Measurements from ENCODE around the gene SPAM1. TPM values are rescaled to one million over a fixed set of nuclear protein-coding genes. Genes with fewer than 3 reads are reported as not detected.
"Not testable (repeated sequence)": the region's sequence is repeated elsewhere in the genome, so short reads cannot be mapped to it uniquely, and the experiment has no call there.

The SPAM1 gene
- total RNA-seq, 2 experiments from 2014 or later, result not detected

DNA sequence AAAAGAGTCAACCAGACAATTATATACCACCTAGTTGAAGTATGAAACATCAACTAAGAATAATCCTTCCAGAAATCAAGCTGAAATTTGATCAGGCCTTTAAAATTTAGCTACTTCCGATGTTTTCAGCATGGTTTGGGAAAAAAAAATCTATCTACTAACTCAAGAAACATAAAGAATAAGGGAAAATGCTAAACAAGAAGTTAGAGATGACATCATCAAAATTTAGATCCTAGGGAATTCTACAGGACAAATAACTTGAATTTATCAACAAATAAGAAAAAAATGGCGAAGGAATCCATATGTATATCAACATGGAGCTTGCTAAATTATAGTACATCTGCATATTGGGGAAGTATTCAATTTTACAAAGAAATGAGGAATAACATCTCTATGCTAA lies 43.7 kb upstream of the SPAM1 start:
- Histone ChIP-seq H3K27ac (ENCODE audit: low read depth in 1 of 2, low read length in 2 of 2) (no peak overlapping the region), H3K9me3 (ENCODE audit: control insufficient read depth in 1 of 2, insufficient read depth in 1 of 2, low read length in 2 of 2) (no peaks in the 10 kb centered on the region), H3K36me3 (ENCODE audit: insufficient read depth, low read length) (no peaks in the 10 kb centered on the region), H3K4me3 (ENCODE audit: low read length) (no peak overlapping the region), H3K4me1 (ENCODE audit: insufficient read depth, low read length) (no peaks in the 10 kb centered on the region), H3K27me3 (ENCODE audit: control insufficient read depth in 1 of 2, insufficient read depth in 2 of 2, low read length in 2 of 2) (peaks cover 0 to 7% of the 10 kb centered on the region in 2 experiments)
- ATAC-seq (ENCODE audit: poor library complexity) (no peak), DNase-seq (no peak)
- ChIA-PET CTCF (interaction anchor here (1.0 kb wide), 1 partner anchor 36 kb away, joined by 4 read pairs; the partner anchor contains the start of gene HYAL4), POLR2A (no interaction called here)
- Mint-ChIP-seq H3K4me1 (ENCODE audit: low read depth) (no peaks in the 10 kb centered on the region), H3K36me3 (ENCODE audit: low read depth) (no peaks in the 10 kb centered on the region), H3K27ac (no peak overlapping the region), H3K27me3 (peaks cover 11% of the 10 kb centered on the region), H3K4me3 (no peak overlapping the region), H3K9me3 (no peaks in the 10 kb centered on the region)
- intact Hi-C loops (cut with DNase I, micrococcal nuclease), result no loop called here
- TF ChIP-seq, protein P1, sequence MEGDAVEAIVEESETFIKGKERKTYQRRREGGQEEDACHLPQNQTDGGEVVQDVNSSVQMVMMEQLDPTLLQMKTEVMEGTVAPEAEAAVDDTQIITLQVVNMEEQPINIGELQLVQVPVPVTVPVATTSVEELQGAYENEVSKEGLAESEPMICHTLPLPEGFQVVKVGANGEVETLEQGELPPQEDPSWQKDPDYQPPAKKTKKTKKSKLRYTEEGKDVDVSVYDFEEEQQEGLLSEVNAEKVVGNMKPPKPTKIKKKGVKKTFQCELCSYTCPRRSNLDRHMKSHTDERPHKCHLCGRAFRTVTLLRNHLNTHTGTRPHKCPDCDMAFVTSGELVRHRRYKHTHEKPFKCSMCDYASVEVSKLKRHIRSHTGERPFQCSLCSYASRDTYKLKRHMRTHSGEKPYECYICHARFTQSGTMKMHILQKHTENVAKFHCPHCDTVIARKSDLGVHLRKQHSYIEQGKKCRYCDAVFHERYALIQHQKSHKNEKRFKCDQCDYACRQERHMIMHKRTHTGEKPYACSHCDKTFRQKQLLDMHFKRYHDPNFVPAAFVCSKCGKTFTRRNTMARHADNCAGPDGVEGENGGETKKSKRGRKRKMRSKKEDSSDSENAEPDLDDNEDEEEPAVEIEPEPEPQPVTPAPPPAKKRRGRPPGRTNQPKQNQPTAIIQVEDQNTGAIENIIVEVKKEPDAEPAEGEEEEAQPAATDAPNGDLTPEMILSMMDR (IDR thresholded peaks at IDR 0.05), result no peak

DNA sequence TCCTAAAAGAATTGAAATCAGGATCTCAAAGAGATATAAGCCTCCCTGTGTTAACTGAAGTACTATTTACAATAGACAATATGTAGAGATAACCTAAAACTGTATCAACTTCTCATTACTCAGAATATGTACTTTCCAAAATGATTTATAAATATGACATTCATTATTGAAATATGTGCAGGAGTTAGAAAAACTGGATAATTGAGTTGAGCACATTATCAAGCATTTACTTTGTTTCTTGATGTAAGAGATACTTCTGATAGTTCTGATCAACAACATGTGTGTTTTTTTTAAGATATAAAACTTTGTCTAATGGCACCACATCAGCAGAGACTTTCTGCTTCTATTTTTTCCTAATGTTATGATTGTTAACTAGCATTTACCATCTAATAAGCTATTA lies 41.9 kb upstream of the SPAM1 start:
- no peak overlapping the region for H3K27ac Mint-ChIP-seq
- Histone ChIP-seq H3K27me3 (ENCODE audit: control insufficient read depth in 1 of 2, insufficient read depth in 2 of 2, low read length in 2 of 2) (peaks cover 0 to 7% of the 10 kb centered on the region in 2 experiments), H3K9me3 (ENCODE audit: control insufficient read depth in 1 of 2, insufficient read depth in 1 of 2, low read length in 2 of 2) (no peaks in the 10 kb centered on the region), H3K4me1 (ENCODE audit: insufficient read depth, low read length) (no peaks in the 10 kb centered on the region), H3K36me3 (ENCODE audit: insufficient read depth, low read length) (no peaks in the 10 kb centered on the region), H3K27ac (ENCODE audit: low read depth in 1 of 2, low read length in 2 of 2) (no peak overlapping the region), H3K4me3 (ENCODE audit: low read length) (no peak overlapping the region)
- peaks cover 6% of the 10 kb centered on the region for H3K27me3 Mint-ChIP-seq
- H3K4me1 Mint-ChIP-seq (ENCODE audit: low read depth), result no peaks in the 10 kb centered on the region
- no peaks in the 10 kb centered on the region for H3K36me3 Mint-ChIP-seq (ENCODE audit: low read depth)
- ATAC-seq (ENCODE audit: poor library complexity), result no peak
- TF ChIP-seq, protein P1 (IDR thresholded peaks at IDR 0.05), result no peak
- H3K9me3 Mint-ChIP-seq, result no peaks in the 10 kb centered on the region
- ChIA-PET CTCF (no interaction called here), POLR2A (no interaction called here)
- H3K4me3 Mint-ChIP-seq, result no peak overlapping the region
- no peak for DNase-seq
- intact Hi-C loops (cut with DNase I, micrococcal nuclease), result no loop called here

GRCh38 chr7:123888192-123888591 lies 36.8 kb upstream of the SPAM1 start:
- DNase-seq (no peak), ATAC-seq (ENCODE audit: poor library complexity) (no peak)
- Histone ChIP-seq H3K27ac (ENCODE audit: low read depth in 1 of 2, low read length in 2 of 2) (no peak overlapping the region), H3K36me3 (ENCODE audit: insufficient read depth, low read length) (no peaks in the 10 kb centered on the region), H3K27me3 (ENCODE audit: control insufficient read depth in 1 of 2, insufficient read depth in 2 of 2, low read length in 2 of 2) (peaks cover 2 to 7% of the 10 kb centered on the region in 2 experiments), H3K4me1 (ENCODE audit: insufficient read depth, low read length) (no peaks in the 10 kb centered on the region), H3K4me3 (ENCODE audit: low read length) (no peak overlapping the region), H3K9me3 (ENCODE audit: control insufficient read depth in 1 of 2, insufficient read depth in 1 of 2, low read length in 2 of 2) (peaks cover 0 to 6% of the 10 kb centered on the region in 2 experiments)
- Mint-ChIP-seq H3K36me3 (ENCODE audit: low read depth) (no peaks in the 10 kb centered on the region), H3K27me3 (no peaks in the 10 kb centered on the region), H3K4me3 (no peak overlapping the region), H3K27ac (no peak overlapping the region), H3K4me1 (ENCODE audit: low read depth) (no peaks in the 10 kb centered on the region), H3K9me3 (peaks cover 2% of the 10 kb centered on the region)
- TF ChIP-seq, protein P1 (IDR thresholded peaks at IDR 0.05), result no peak
- ChIA-PET CTCF (no interaction called here), POLR2A (no interaction called here)
- intact Hi-C loops (cut with DNase I, micrococcal nuclease), result no loop called here

GRCh38 chr7:123894753-123895152 lies 30.3 kb upstream of the SPAM1 start:
- ATAC-seq (ENCODE audit: poor library complexity); H3K27ac Mint-ChIP-seq; intact Hi-C loops (cut with DNase I, micrococcal nuclease); H3K4me1 ChIP-seq (ENCODE audit: insufficient read depth, low read length); H3K4me3 ChIP-seq (ENCODE audit: low read length); H3K27ac ChIP-seq (ENCODE audit: low read depth in 1 of 2, low read length in 2 of 2); H3K27me3 ChIP-seq (ENCODE audit: control insufficient read depth in 1 of 2, insufficient read depth in 2 of 2, low read length in 2 of 2); CTCF ChIA-PET; DNase-seq; H3K4me1 Mint-ChIP-seq (ENCODE audit: low read depth); H3K36me3 Mint-ChIP-seq (ENCODE audit: low read depth); H3K9me3 Mint-ChIP-seq; H3K9me3 ChIP-seq (ENCODE audit: control insufficient read depth in 1 of 2, insufficient read depth in 1 of 2, low read length in 2 of 2); H3K4me3 Mint-ChIP-seq; H3K36me3 ChIP-seq (ENCODE audit: insufficient read depth, low read length); H3K27me3 Mint-ChIP-seq; POLR2A ChIA-PET: not testable (repeated sequence)
